Embryonic facial prominence (tissue), 1 donor: Measurements from ENCODE around the gene TMEM141.

Source experiments
- DNase-seq: peaks from one replicate; pipeline ENCODE4 v3.0.0-alpha.2; 2016; ENCODE audit errors: extremely low spot score

TMEM141 gene

GRCh38 chr9:136790640-136791515, at the start of gene TMEM141:
TMEM141 (plus strand) TSS chr9:136791344; CDS start chr9:136791371, 27 bp downstream.
- peak; percentile 99 for DNase-seq

- DNase-seq = no peak
Measured at GRCh38 chr9:136741883-136742571, 49.1 kb upstream of the TMEM141 start.

- no peak for DNase-seq
Measured at GRCh38 chr9:136742591-136743391, 48.4 kb upstream of the TMEM141 start, which contains the start of gene LCN10. LCN10 (minus strand) TSS chr9:136742940; CDS start chr9:136742903, 37 bp downstream.

GRCh38 chr9:136743639-136744211, 47.4 kb upstream of the TMEM141 start:
- no peak for DNase-seq

DNA sequence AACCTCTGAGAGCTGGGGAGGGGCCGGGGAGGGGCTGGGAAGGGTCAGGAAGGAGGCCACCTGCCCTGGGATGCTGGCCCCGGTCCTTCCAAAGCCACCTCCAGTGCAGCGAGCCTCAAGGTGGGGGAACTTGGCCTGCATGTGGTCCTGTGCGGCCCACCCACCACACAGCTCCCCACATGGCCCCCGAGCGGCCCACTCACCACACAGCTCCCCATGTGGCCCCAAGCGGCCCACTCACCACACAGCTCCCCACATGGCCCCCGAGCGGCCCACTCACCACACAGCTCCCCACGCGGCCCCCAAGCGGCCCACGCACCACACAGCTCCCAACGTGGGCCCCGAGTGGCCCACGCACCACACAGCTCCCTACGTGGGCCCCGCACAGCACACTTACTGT, 46.4 kb upstream of the TMEM141 start:
- no peak for DNase-seq

- no peak for DNase-seq
Measured at GRCh38 chr9:136745389-136746154, 45.6 kb upstream of the TMEM141 start.

DNA sequence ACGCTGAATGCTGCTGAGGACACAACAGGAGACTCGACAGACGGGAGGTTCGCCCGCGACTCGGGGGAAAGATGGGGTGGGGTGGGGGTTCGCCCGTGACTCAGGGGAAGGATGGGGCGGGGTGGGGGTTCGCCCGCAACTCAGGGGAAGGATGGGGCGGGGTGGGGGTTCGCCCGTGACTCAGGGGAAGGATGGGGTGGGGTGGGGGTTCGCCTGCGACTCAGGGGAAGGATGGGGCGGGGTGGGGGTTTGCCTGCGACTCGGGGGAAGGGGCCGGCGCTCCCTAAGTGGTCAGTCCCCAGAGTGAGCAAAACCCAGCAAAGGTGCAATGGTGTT, 45.0 kb upstream of the TMEM141 start:
- no peak for DNase-seq

- no peak for DNase-seq
Measured at GRCh38 chr9:136746621-136747020, 44.5 kb upstream of the TMEM141 start.

DNA sequence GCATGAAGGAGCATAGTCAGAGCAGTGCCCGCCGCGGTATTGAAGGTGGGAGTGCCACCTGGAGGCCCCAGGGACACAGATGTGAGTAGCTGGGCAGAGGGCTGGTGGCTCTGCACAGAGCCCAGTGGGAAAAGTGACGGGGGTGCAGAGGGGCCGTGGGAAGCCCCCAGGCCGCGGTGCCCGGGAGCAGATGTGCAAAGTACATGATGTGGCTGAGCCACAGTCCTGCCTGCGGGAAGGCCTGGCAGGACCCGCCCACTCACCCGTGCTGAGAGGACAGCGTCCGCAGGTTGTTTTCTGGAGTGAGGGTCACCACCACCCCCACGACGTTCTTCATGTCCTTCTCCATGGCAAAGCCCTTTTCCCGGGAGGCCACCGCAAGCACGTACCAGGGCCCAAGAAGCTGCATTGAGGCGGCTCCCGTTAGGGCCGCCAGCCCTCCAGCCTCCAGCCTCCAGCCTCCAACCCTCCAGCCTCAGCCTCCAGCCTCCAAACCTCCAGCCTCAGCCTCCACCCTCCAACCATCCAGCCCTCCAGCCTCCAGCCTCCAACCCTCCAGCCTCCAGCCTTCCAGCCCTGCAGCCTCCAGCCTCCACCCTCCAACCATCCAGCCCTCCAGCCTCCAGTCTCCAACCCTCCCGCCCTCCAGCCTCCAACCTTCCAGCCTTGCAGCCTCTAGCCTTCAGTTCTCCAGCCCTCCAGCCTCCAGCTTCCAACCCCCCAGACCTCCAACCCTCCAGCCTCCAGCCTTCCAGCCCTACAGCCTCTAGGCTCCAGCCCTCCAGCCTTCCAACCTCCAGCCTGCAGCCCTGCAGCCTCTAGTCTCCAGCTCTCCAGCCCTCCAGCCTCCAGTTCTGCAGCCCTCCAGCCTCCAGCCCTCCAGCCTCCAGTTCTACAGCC, 43.7 kb upstream of the TMEM141 start:
- no peak for DNase-seq

DNA sequence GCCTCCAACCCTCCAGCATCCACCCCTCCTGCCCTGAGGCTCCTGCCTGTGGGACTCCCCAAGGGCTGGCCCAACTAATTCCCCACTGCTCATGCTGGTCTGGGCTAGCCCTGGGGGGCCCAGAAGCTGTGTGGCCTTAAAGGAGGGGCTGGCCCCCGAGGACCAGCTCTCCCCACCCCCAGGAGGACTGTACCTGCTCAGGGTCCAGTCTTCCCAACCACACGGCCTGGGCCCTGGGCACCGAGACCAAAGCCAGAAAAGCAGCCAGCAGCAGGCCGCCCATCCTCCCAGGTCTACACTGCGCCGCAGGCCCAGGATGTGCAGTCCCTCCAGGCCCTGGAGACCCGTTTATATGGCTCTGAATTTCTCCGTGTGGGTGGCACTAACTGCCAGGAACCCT, 42.9 kb upstream of the TMEM141 start, which contains the start of gene LCN6:
LCN6 (minus strand) TSS at position 325 of the 400 bp plus-strand sequence; CDS start at position 283, 42 bp downstream.
- DNase-seq = no peak

GRCh38 chr9:136748666-136749611, 42.2 kb upstream of the TMEM141 start:
- no peak for DNase-seq

DNA sequence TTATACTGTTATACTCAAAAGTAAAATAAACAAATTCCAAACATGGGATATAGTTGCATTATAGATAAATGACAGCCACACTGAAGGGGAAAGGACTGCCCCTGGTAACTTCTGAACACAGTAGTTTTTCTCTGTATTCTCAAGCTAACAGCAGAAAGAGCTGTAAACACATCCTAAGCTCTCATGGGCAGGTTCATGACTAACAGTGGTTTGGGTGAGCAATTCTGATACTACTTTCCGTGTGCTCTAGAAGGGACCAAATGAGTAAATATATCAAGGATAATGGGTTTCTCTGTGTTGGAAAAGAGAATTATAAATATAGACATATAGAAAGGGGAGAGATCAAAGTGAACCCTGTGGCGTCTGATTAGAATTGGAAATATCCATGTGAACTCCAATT, 40.6 kb upstream of the TMEM141 start:
- no peak for DNase-seq

- no peak for DNase-seq
Measured at GRCh38 chr9:136751244-136751643, 39.9 kb upstream of the TMEM141 start.

DNA sequence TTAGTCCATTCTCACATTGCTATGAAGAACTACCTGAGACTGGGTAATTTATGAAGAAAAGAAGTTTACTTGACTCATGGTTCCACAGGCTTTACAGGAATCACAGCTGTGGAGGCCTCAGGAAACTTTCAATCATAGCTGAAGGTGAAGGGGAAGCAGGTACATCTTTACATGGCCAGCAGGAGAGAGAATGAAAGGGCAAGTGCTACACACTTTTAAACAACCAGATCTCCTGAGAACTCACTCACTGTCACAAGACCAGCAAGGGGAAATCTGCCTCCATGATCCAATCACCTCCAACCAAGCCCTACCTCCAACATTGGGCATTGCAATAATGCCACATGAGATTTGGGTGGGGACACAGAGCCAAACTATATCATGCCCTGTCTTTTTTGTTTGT, 39.3 kb upstream of the TMEM141 start:
- DNase-seq = no peak

DNA sequence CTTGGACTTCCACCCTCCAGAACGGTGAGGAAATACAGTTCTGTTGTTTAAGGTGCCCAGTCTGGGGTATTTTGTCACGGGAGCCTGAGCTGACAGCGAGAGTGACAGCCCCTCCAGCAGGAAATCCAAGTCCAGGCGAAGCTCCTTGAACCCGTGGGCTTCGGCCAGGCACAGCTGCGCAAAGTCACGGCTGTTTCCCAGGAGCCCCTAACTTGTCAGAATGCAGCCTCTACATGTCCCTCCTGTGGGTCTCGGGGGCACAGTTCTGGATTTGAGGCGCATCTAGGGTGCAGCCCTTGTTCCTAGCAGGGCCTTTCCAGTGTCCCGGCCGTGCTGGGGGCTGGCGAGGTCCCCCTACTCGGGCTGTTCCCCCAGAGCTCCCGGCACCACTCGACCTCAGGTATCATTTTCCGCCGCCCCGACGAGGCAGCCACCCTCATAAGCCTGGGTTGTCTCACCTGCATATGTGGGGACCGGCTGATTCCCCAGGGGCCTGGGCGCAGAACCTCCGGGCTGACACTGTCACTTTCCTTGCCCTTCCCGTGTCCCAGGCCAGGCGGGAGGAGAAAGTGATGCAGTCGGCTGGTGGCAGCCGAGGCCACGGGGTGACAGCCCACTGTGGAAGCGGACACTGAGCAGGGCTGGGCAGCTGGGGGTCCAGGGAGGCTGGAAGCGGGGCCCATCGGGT, 37.6 kb upstream of the TMEM141 start:
- no peak for DNase-seq

DNA sequence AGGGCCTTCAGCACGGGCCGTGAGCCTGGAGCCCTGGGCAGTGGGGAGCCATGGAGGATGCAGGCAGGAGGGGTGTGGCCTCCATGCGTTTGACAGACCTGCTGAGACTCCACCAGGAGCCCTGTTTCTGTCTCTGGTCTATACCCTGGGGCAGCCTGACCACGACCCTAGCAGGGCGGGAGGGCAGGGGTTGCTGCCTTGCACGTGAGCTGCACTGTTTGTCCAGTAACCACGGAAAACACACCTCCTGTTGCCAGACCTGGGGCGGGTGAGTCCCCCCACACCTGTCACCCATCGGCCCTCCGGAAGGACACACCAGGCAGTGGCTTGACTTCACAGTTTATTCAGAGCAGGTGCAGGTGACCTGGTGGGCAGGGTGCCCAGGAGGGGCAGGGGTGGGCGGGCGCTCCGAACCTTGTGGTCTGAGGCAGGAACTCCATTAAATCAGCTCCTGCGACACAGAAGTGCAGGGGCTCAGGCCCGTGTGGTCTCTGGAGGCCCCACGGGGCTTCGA, 37.0 kb upstream of the TMEM141 start:
- no peak for DNase-seq

- no peak for DNase-seq
Measured at GRCh38 chr9:136754626-136755301, 36.4 kb upstream of the TMEM141 start.
